Measurements from ENCODE around the gene PIK3C3.

DNA sequence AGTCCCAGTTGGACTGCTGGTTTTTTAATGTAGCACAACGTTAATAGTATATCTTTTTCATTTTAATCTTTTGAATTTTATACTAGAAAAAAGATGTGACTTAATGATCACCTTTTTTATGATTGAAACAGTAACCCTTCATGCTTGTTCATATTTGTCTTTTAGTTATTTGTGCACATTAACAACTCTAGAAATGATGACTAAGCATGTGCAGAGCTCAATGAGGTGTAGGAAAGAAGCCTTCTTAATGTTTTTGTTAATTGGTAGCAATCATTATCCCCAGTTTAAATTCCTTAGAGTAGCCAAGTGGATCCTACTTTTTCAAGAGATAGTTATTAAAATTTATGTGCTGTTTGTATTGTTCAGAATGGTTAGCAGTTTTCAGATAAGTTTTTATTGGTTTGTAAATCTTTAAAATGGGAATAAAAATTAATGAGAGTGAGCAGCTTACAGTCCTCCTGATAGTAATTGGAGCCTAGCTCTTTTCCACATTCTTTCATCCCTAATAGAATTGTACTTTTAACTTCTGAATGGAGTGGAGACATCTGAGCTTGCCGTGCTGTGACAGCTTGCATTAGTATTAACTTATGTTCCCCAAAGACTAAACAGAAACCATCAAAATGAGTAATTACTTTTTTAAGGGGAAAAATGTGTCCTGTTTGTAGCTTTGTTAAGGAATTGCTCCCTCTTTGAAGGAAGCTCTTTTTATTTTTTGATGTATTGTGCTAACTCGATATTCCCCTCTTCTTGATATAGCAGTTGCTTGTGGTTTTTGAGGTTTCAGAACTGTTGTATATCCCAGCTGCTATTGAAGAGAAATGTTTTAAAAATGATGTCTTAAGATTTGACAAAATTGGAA lies 17.3 kb downstream of the PIK3C3 start:
- TF ChIP-seq POLR2AphosphoS5 (IDR thresholded peaks at IDR 0.05) (no peak), EP300 (IDR thresholded peaks at IDR 0.05) (no peak)
- TF ChIP-seq, protein P1, sequence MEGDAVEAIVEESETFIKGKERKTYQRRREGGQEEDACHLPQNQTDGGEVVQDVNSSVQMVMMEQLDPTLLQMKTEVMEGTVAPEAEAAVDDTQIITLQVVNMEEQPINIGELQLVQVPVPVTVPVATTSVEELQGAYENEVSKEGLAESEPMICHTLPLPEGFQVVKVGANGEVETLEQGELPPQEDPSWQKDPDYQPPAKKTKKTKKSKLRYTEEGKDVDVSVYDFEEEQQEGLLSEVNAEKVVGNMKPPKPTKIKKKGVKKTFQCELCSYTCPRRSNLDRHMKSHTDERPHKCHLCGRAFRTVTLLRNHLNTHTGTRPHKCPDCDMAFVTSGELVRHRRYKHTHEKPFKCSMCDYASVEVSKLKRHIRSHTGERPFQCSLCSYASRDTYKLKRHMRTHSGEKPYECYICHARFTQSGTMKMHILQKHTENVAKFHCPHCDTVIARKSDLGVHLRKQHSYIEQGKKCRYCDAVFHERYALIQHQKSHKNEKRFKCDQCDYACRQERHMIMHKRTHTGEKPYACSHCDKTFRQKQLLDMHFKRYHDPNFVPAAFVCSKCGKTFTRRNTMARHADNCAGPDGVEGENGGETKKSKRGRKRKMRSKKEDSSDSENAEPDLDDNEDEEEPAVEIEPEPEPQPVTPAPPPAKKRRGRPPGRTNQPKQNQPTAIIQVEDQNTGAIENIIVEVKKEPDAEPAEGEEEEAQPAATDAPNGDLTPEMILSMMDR (IDR thresholded peaks at IDR 0.05), result no peak

Data from suprapubic skin (tissue), 4 donors.